ENCODE data around the gene MAP3K9. TPM values are rescaled to one million over a fixed set of nuclear protein-coding genes. Genes with fewer than 3 reads are reported as not detected.

MAP3K9 gene
- total and polyA plus RNA-seq, 12 donors: 0.37 to 2.4 (median 1.4) TPM

- Histone ChIP-seq H3K36me3 (no peaks in the 10 kb centered on the region), H3K9me3 (no peaks in the 10 kb centered on the region), H3K27ac (peak overlapping the region in 1 of 10 donors; percentile 11), H3K4me1 (peaks cover 0 to 22% (median 0%) of the 10 kb centered on the region in 9 donors), H3K27me3 (peaks cover 0 to 7% (median 0%) of the 10 kb centered on the region in 7 donors), H3K4me3 (no peak overlapping the region)
- no peak for ATAC-seq
- intact Hi-C loops (cut with DNase I): no loop called here
- DNase-seq: no peak
- WGBS, 2 donors: 63 to 81% methylated on average over 3 of the region's 3 CpGs
- TF ChIP-seq, protein P1, sequence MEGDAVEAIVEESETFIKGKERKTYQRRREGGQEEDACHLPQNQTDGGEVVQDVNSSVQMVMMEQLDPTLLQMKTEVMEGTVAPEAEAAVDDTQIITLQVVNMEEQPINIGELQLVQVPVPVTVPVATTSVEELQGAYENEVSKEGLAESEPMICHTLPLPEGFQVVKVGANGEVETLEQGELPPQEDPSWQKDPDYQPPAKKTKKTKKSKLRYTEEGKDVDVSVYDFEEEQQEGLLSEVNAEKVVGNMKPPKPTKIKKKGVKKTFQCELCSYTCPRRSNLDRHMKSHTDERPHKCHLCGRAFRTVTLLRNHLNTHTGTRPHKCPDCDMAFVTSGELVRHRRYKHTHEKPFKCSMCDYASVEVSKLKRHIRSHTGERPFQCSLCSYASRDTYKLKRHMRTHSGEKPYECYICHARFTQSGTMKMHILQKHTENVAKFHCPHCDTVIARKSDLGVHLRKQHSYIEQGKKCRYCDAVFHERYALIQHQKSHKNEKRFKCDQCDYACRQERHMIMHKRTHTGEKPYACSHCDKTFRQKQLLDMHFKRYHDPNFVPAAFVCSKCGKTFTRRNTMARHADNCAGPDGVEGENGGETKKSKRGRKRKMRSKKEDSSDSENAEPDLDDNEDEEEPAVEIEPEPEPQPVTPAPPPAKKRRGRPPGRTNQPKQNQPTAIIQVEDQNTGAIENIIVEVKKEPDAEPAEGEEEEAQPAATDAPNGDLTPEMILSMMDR (IDR thresholded peaks at IDR 0.05): no peak
These were observed 107.2 kb downstream of the MAP3K9 start for GRCh38 chr14:70702161-70702560.

- no peak for ATAC-seq
- intact Hi-C loops (cut with DNase I): no loop called here
- Histone ChIP-seq H3K4me3 (no peak overlapping the region), H3K27me3 (peaks cover 0 to 7% (median 0%) of the 10 kb centered on the region in 7 donors), H3K36me3 (no peaks in the 10 kb centered on the region), H3K9me3 (no peaks in the 10 kb centered on the region), H3K27ac (peak overlapping the region in 1 of 10 donors; percentile 11), H3K4me1 (peaks cover 0 to 19% (median 0%) of the 10 kb centered on the region in 9 donors)
- TF ChIP-seq, protein P1 (IDR thresholded peaks at IDR 0.05): no peak
- DNase-seq: no peak
These were observed 107.7 kb downstream of the MAP3K9 start for GRCh38 chr14:70701610-70702009.

- ATAC-seq (peak in 6 of 8 donors; percentile 41 to 72 (median 54)), DNase-seq (peak in 1 of 2 donors; percentile 15)
- TF ChIP-seq, protein P1 (IDR thresholded peaks at IDR 0.05): no peak
- Histone ChIP-seq H3K36me3 (no peaks in the 10 kb centered on the region), H3K4me3 (no peak overlapping the region), H3K9me3 (no peaks in the 10 kb centered on the region), H3K27me3 (peaks cover 0 to 5% (median 0%) of the 10 kb centered on the region in 7 donors), H3K4me1 (peaks cover 0 to 19% (median 0%) of the 10 kb centered on the region in 9 donors), H3K27ac (peak overlapping the region in 2 of 10 donors; percentile 11 to 20)
- WGBS, 2 donors: 49 to 55% methylated on average over 4 of the region's 4 CpGs
- intact Hi-C loops (cut with DNase I): no loop called here
These were observed 108.2 kb downstream of the MAP3K9 start for GRCh38 chr14:70700955-70701585.

DNA sequence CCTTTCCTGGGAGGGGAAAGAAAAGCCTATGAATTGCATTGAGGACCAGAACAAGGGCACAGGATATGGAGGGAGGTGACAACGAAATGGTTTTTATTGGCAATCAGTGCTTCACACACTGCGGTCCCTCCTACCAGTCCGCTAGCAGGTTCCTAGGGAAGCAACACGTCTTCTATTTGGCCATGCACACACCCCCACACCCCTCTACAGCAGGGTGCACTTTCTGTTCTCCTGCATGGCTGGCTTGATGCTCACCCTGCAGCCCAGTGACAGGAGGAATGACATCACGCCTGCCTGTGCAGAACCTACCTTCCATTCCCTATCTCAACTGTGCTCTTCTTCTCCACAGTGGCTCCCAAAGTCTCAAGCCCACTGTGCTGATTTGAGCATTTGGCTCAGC lies 109.7 kb downstream of the MAP3K9 start:
- H3K27me3 ChIP-seq: no peaks in the 10 kb centered on the region
- peaks cover 0 to 19% (median 0%) of the 10 kb centered on the region in 9 donors for H3K4me1 ChIP-seq
- ATAC-seq: no peak
- H3K9me3 ChIP-seq: no peaks in the 10 kb centered on the region
- WGBS, 2 donors: 85 to 91% methylated on average over 5 of the region's 5 CpGs
- intact Hi-C loops (cut with DNase I): no loop called here
- no peaks in the 10 kb centered on the region for H3K36me3 ChIP-seq
- TF ChIP-seq, protein P1 (IDR thresholded peaks at IDR 0.05): no peak
- DNase-seq: no peak
- no peak overlapping the region for H3K27ac ChIP-seq
- no peak overlapping the region for H3K4me3 ChIP-seq

Data from heart right ventricle (tissue), 16 donors.